Liver (tissue), 9 donors: Measurements from ENCODE around the gene CMIP. TPM values are rescaled to one million over a fixed set of nuclear protein-coding genes. Genes with fewer than 3 reads are reported as not detected.
A peak's percentile ranks its signal among the peaks of the same experiment; 100 is the strongest.

Experiments used
- DNase-seq: peaks from one replicate; pipeline ENCODE4 v3.0.0-alpha.2; 2017; ENCODE audit warnings: low spot score
- H3K27ac ChIP-seq, 2 donors: one replicate each; pipeline ENCODE4 v1.7.0; 2013; ENCODE audit warnings: inconsistent platforms in 2 of 2, low read length in 2 of 2, control low read depth in 1 of 2, low read depth in 1 of 2, mild to moderate bottlenecking in 1 of 2
- H3K27me3 ChIP-seq, 4 donors: one replicate each; pipeline versions ENCODE4 v1.6.1 to v1.7.0; 2013; ENCODE audit warnings: low read length in 3 of 4, inconsistent platforms in 1 of 4, mild to moderate bottlenecking in 1 of 4, moderate library complexity in 1 of 4; ENCODE audit not compliant: control insufficient read depth in 4 of 4, insufficient read depth in 4 of 4
- H3K36me3 ChIP-seq, 4 donors: one replicate each; pipeline versions ENCODE4 v1.6.1 to v1.7.0; 2013; ENCODE audit warnings: low read length in 3 of 4, mild to moderate bottlenecking in 3 of 4, low read depth in 1 of 4, moderate library complexity in 1 of 4; ENCODE audit not compliant: control insufficient read depth in 4 of 4, insufficient read depth in 3 of 4
- H3K4me1 ChIP-seq, 4 donors: one replicate each; pipeline versions ENCODE4 v1.6.1 to v1.7.0; 2013; ENCODE audit warnings: low read length in 3 of 4, mild to moderate bottlenecking in 3 of 4, moderate library complexity in 1 of 4; ENCODE audit not compliant: control insufficient read depth in 4 of 4, insufficient read depth in 4 of 4
- H3K4me3 ChIP-seq, 3 donors: one replicate each; pipeline versions ENCODE4 v1.6.1 to v1.7.0; 2013; ENCODE audit warnings: low read length in 3 of 3, control low read depth in 1 of 3, low read depth in 1 of 3, mild to moderate bottlenecking in 1 of 3
- H3K9ac ChIP-seq, 2 donors: one replicate each; pipeline ENCODE4 v1.7.0; 2013; ENCODE audit warnings: low read length in 2 of 2, mild to moderate bottlenecking in 2 of 2, moderate library complexity in 2 of 2, control low read depth in 1 of 2, low read depth in 1 of 2
- H3K9me3 ChIP-seq, 4 donors: one replicate each; pipeline versions ENCODE4 v1.6.1 to v1.7.0; 2013; ENCODE audit warnings: low read length in 3 of 4; ENCODE audit not compliant: control insufficient read depth in 4 of 4
- ATF3 ChIP-seq: IDR thresholded peaks from 2 replicates; pipeline ENCODE4 v1.6.1; 2016; ENCODE audit warnings: antibody characterized with exemption
- EGR1 ChIP-seq, 2 donors: IDR thresholded peaks; 2 replicates each; pipeline ENCODE4 v1.6.1; 2016 to 2018; ENCODE audit warnings: antibody characterized with exemption in 2 of 2, low read depth in 2 of 2
- GABPA ChIP-seq, 2 donors: IDR thresholded peaks in 1 of 2; conservative IDR thresholded peaks in 1 of 2; 2 replicates each; pipeline ENCODE4 v1.6.1; 2016; ENCODE audit warnings: antibody characterized with exemption in 2 of 2, mild to moderate bottlenecking in 1 of 2, moderate library complexity in 1 of 2
- HNF4A ChIP-seq, 2 donors: conservative IDR thresholded peaks; 2 replicates each; pipeline ENCODE4 v1.6.1; 2016; ENCODE audit warnings: antibody characterized with exemption in 2 of 2, mild to moderate bottlenecking in 2 of 2
- HNF4G ChIP-seq: IDR thresholded peaks from 2 replicates; pipeline ENCODE4 v1.6.1; 2016; ENCODE audit warnings: antibody characterized with exemption
- JUND ChIP-seq, 2 donors: IDR thresholded peaks; 2 replicates each; pipeline ENCODE4 v1.6.1; 2016; ENCODE audit warnings: antibody characterized with exemption in 2 of 2
- NR2F2 ChIP-seq: IDR thresholded peaks from 2 replicates; pipeline ENCODE4 v1.6.1; 2016; ENCODE audit warnings: antibody characterized with exemption
- RAD21 ChIP-seq, 2 donors: IDR thresholded peaks; 2 replicates each; pipeline ENCODE4 v1.6.1; 2016; ENCODE audit warnings: antibody characterized with exemption in 2 of 2, mild to moderate bottlenecking in 2 of 2
- REST ChIP-seq: IDR thresholded peaks from 2 replicates; pipeline ENCODE4 v1.6.1; 2016; ENCODE audit warnings: antibody characterized with exemption, mild to moderate bottlenecking
- RXRA ChIP-seq, 2 donors: IDR thresholded peaks; 2 replicates each; pipeline ENCODE4 v1.6.1; 2017 to 2018; ENCODE audit warnings: antibody characterized with exemption in 2 of 2, mild to moderate bottlenecking in 1 of 2
- SP1 ChIP-seq: IDR thresholded peaks from 2 replicates; pipeline ENCODE4 v1.6.1; 2018; ENCODE audit warnings: antibody characterized with exemption, mild to moderate bottlenecking
- TAF1 ChIP-seq: conservative IDR thresholded peaks from 2 replicates; pipeline ENCODE4 v1.6.1; 2016; ENCODE audit warnings: antibody characterized with exemption, mild to moderate bottlenecking
- YY1 ChIP-seq: IDR thresholded peaks from 2 replicates; pipeline ENCODE4 v1.6.1; 2016; ENCODE audit warnings: antibody characterized with exemption, mild to moderate bottlenecking
- WGBS: extraction: QIAGEN DNeasy Blood & Tissue Kit; methylation state at CpG from one replicate; pipeline ENCODE4 v1.1.7; 2013; 5-methylcytosine and 5-hydroxymethylcytosine counted together
- polyA plus RNA-seq, 2 donors: library from polyadenylated mRNA; stranded (reverse) in 1 of 2; unstranded in 1 of 2; fragments of 200-250 nt in 1 of 2; fragments of >200 nt in 1 of 2; fragmentation: Nextera tagmentation in 1 of 2; extraction: Ambion mirVana in 1 of 2; gene quantifications; one replicate each; pipeline versions ENCODE4 v1.2.1 to v1.2.3, GENCODE V29; 2013 to 2015
- total RNA-seq, 2 donors: library from RNA; depleted of rRNA; stranded (reverse); fragments of >200 nt; gene quantifications; one replicate each; pipeline ENCODE4 v1.2.3, GENCODE V29; 2014
- TF ChIP-seq, protein P1 (sequence below): IDR thresholded peaks from 2 replicates; pipeline ENCODE4 v1.6.1; 2016; ENCODE audit warnings: antibody characterized with exemption
- TF ChIP-seq, protein P2 (sequence below): IDR thresholded peaks from 2 replicates; pipeline ENCODE4 v1.6.1; 2016; ENCODE audit warnings: antibody characterized with exemption
- TF ChIP-seq, protein P3 (sequence below): fragments of 150-350 bp; IDR thresholded peaks from 2 replicates; pipeline ENCODE4 v1.5.1; 2017; ENCODE audit warnings: improper control_type of control experiment, low read depth, low read length; ENCODE audit not compliant: missing input control
- donor health status: healthy.
- donor health status: healthy.
- donor health status: healthy.
- donor health status: healthy.
- donor health status: healthy.

CMIP gene
- total and polyA plus RNA-seq, 4 donors, result 1.7 to 15.6 (median 10.1) TPM

DNA sequence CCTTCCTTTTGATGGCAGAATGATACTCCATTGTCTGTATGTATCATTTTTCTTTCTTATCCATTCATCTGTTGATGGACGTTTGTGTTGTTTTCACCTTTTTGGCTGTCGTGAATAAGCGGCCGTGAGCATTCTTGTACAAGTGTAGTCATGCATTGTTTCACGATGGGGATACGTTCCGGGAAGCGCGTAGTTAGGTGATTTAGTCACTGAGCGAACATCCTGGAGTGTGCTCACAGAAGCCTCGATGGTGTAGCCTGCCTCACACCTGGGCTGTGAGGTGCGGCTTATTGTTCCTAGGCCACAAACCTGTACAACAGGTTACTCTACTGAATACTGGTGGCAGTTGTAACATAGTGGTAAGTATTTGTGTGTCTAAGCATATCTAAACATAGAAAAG lies 136.5 kb downstream of the CMIP start (continued):
- no peak for TF ChIP-seq HNF4G
- no peak for TF ChIP-seq YY1

- no peaks in the 10 kb centered on the region for H3K36me3 ChIP-seq
- 55% methylated on average over 21 of the region's 21 CpGs for WGBS
Observed at GRCh38 chr16:81582655-81583441, 138.2 kb downstream of the CMIP start.

DNA sequence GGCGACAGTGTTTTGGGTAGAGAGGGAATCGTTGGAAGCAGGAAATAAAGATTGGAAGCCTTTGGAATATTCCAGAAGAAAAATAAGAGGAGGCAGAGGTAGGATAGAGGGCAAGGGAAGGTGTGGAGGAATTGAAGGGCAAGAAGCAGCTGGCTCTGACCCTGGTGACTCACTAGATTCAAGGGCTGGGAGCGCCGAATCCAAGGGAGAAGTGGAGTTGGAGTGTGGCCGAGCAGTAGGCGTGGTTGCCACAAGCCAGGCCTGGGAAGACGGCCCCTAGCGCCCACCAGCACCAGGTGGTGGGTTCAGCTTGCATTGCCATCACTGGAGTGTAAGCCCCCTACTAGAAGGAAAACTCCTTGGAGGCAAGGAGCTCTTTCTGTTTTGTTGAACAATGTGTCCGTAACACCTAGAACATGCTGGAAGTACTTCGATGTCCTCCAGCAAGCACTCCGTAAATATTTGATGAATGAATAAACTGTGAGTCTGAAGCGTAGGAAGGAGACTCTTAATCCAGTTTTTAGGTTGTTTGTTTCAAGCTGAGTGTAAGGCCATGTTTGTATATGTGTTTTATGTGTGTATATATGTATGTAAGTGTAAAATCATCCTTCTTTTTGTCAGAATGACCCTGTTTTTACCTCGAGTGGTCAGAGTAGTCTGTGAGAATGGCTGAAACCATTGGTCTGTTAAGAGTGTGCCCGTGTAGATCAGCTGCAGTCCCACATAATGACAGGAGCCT lies 139.5 kb downstream of the CMIP start:
- TF ChIP-seq, protein P1, sequence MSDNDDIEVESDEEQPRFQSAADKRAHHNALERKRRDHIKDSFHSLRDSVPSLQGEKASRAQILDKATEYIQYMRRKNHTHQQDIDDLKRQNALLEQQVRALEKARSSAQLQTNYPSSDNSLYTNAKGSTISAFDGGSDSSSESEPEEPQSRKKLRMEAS, result no peak
- TF ChIP-seq REST (no peak), GABPA (IDR thresholded peaks at IDR 0.05 in 1 of 2, conservative IDR thresholded peaks at IDR 0.05 in 1 of 2) (no peak), ATF3 (no peak), HNF4G (no peak)
- no peak overlapping the region for H3K27ac ChIP-seq
- H3K4me1 ChIP-seq, result peaks cover 7 to 40% (median 22%) of the 10 kb centered on the region in 4 donors
- no peaks in the 10 kb centered on the region for H3K9me3 ChIP-seq
- H3K27me3 ChIP-seq, result no peaks in the 10 kb centered on the region
- no peaks in the 10 kb centered on the region for H3K36me3 ChIP-seq
- 90% methylated on average over 14 of the region's 14 CpGs for WGBS
- H3K4me3 ChIP-seq, result no peak overlapping the region
- DNase-seq, result no peak
- H3K9ac ChIP-seq, result no peak overlapping the region

More at GRCh38 chr16:81582655-81583441, 138.2 kb downstream of the CMIP start:
- Histone ChIP-seq H3K27ac (peak overlapping the region; percentile 2 to 67), H3K9me3 (no peaks in the 10 kb centered on the region), H3K4me1 (peaks cover 7 to 32% (median 18%) of the 10 kb centered on the region in 4 donors), H3K4me3 (no peak overlapping the region), H3K27me3 (no peaks in the 10 kb centered on the region), H3K9ac (no peak overlapping the region)
- no peak for DNase-seq
- TF ChIP-seq HNF4A (conservative IDR thresholded peaks at IDR 0.05) (peak; percentile 57 to 65), RAD21 (IDR thresholded peaks at IDR 0.05) (peak; percentile 54 to 70), JUND (IDR thresholded peaks at IDR 0.05) (no peak), RXRA (IDR thresholded peaks at IDR 0.05) (peak; percentile 16 to 39), SP1 (no peak), HNF4G (no peak), NR2F2 (peak; percentile 70), GABPA (IDR thresholded peaks at IDR 0.05 in 1 of 2, conservative IDR thresholded peaks at IDR 0.05 in 1 of 2) (no peak), EGR1 (IDR thresholded peaks at IDR 0.05; ENCODE audit: low read depth in 2 of 2) (no peak), ATF3 (peak; percentile 84), TAF1 (no peak)
- TF ChIP-seq, protein P2, sequence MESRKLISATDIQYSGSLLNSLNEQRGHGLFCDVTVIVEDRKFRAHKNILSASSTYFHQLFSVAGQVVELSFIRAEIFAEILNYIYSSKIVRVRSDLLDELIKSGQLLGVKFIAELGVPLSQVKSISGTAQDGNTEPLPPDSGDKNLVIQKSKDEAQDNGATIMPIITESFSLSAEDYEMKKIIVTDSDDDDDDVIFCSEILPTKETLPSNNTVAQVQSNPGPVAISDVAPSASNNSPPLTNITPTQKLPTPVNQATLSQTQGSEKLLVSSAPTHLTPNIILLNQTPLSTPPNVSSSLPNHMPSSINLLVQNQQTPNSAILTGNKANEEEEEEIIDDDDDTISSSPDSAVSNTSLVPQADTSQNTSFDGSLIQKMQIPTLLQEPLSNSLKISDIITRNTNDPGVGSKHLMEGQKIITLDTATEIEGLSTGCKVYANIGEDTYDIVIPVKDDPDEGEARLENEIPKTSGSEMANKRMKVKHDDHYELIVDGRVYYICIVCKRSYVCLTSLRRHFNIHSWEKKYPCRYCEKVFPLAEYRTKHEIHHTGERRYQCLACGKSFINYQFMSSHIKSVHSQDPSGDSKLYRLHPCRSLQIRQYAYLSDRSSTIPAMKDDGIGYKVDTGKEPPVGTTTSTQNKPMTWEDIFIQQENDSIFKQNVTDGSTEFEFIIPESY, result no peak
- TF ChIP-seq, protein P1, result peak; percentile 8
- TF ChIP-seq, protein P3, sequence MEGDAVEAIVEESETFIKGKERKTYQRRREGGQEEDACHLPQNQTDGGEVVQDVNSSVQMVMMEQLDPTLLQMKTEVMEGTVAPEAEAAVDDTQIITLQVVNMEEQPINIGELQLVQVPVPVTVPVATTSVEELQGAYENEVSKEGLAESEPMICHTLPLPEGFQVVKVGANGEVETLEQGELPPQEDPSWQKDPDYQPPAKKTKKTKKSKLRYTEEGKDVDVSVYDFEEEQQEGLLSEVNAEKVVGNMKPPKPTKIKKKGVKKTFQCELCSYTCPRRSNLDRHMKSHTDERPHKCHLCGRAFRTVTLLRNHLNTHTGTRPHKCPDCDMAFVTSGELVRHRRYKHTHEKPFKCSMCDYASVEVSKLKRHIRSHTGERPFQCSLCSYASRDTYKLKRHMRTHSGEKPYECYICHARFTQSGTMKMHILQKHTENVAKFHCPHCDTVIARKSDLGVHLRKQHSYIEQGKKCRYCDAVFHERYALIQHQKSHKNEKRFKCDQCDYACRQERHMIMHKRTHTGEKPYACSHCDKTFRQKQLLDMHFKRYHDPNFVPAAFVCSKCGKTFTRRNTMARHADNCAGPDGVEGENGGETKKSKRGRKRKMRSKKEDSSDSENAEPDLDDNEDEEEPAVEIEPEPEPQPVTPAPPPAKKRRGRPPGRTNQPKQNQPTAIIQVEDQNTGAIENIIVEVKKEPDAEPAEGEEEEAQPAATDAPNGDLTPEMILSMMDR, result peak; percentile 27
